Hematopoietic multipotent progenitor cell (in vitro differentiated cells): ENCODE data around the gene PAMR1. TPM values are rescaled to one million over a fixed set of nuclear protein-coding genes. Genes with fewer than 3 reads are reported as not detected.

Source experiments
- DNase-seq, 3 donors: peaks; one replicate each; pipeline ENCODE4 v3.0.0-alpha.2; 2011 to 2015; ENCODE audit warnings: low read depth in 2 of 3, low spot score in 2 of 3
- total RNA-seq: library from RNA; depleted of rRNA; stranded (reverse); fragments of >200 nt; gene quantifications from one replicate; pipeline ENCODE4 v1.2.3, GENCODE V29; 2012

Gene PAMR1
- total RNA-seq, 1 donor = not detected

GRCh38 chr11:35507688-35508087, 17.7 kb downstream of the PAMR1 start:
- no peak for DNase-seq

GRCh38 chr11:35501776-35502175, 23.6 kb downstream of the PAMR1 start:
- DNase-seq = no peak

DNA sequence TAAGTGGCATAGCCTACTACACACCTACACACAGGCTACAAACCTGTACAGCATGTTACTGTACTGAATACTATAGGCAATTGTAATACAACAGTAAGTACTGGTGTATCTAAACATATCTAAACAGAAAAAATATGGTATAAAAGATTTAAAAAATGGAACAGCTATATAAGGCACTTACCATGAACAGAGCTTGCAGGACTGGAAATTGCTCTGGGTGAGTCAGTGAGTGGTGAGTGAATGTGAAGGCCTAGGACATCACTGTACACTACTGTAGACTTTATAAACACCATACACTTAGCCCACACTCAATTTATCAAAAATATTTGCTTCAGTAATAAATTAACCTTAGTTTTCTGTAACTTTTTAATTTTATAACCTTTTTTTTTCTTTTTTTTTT, 24.7 kb downstream of the PAMR1 start:
- DNase-seq = no peak

DNA sequence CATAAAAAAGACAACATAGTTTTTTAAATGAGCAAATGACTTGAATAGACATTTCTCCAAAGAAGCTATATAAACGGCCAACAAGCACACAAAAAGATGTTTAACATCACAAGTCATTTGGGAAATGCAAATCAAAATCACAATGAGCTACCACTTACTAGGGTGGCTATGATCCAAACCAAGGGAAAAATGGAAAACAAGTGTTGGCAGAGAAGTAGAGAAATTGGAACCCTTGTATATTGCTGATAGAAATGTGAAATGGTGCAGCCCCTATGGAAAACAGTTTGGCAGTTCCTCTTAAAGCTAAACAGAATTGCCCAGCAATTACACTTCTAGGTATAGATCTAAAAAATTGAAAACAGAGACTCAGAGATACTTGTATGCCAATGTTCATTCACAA, 29.0 kb downstream of the PAMR1 start:
- no peak for DNase-seq

GRCh38 chr11:35494957-35495490, 30.4 kb downstream of the PAMR1 start:
- no peak for DNase-seq

DNA sequence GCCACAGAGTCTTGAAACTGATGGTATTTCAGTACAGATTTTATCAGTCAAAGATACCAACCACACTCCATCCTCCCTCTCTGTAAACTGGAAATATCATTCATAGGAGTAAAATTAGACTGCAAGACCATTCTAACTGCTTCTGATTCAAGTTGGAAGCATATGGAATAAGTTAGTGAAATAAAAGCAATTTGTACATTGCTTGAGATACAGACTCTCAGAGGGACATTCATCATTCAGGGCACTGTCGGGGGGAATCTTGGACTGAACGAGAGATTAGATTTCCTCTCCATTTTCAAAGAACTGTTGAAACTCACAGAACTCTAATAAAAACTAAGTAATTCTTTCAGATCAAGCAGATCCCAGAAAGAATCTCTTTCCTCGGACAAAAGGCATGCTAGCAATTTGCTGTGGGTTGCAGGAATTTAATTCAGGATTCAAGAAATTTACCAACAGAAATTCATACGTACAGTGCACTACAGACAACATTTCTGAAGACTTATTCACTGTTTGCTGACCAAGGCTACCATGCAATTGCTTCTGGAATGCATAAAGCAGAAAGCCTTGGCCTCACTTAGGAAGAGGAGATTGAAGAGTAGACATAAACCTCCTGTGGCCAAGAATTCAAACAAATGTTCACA, 34.1 kb downstream of the PAMR1 start:
- DNase-seq = no peak

DNA sequence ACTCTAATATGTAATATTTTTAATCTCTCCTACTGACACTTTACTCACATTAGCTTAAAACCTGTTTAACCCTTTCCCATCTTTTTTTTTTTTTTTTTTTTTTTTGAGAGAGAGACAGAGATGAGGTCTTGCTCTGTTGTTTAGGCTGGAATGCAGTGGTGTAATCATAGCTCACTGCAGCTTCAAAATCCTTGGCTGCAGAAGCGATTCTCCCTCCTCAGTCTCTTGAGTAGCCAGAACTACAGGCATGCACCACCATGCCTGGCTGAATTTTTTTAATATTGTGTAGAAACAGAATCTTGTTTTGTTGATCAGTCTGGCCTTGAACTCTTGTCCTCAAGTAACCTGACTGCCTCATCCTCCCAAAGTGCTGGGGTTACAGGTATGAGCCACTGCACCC, 37.3 kb downstream of the PAMR1 start:
- no peak for DNase-seq

DNA sequence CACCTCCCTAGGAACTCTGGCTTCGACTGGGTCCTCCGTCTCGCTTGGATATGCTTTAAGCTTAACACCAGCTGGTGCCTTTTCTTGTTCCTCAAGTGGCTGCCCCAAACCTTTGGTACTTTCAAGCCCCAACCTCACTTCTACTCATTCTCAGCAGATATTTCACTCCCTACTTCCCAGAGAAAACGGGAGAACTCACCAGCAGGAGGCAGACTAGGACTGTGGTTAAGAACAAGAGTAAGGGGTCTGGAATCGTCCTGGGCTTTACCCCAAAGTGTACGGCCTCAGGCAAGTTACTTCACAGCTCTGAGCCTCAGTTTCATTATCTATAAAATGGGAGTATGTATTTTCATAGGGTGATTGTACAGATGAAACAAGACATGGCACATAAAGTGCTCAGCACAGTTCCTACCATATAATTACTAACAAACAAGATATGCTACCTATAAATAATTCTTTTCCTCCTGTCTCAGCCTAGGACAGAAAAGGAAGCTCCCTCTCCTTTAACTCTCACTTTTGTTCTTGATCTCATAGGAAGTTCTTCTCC, 37.8 kb downstream of the PAMR1 start:
- peak in 2 of 3 donors; percentile 16 to 32 for DNase-seq

- no peak for DNase-seq
Measured at GRCh38 chr11:35486934-35487333, 38.5 kb downstream of the PAMR1 start.

DNA sequence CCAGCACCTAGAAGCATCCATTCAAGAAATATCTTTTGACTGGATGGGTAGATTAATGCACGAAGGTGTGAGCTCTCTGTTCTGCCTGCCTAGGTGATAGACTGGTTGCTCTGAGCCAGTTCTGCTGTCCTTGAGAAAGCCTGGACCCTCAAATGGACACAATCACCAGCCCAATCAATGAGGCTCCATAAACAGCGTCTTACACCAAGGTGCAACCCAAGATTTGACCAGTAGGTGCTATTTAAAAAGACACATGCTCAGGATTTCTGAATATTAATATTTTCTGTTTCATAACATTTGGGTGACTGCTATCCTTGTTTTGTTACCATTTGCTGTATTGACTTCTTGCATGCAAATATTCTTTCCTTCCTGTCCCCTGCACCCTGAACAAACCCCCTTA, 39.0 kb downstream of the PAMR1 start:
- DNase-seq = no peak

GRCh38 chr11:35485656-35486322, 39.6 kb downstream of the PAMR1 start:
- DNase-seq = peak; percentile 33 to 79 (median 54)

GRCh38 chr11:35484435-35484834, 41.0 kb downstream of the PAMR1 start:
- DNase-seq = no peak

GRCh38 chr11:35483131-35483820, 42.1 kb downstream of the PAMR1 start:
- no peak for DNase-seq

DNA sequence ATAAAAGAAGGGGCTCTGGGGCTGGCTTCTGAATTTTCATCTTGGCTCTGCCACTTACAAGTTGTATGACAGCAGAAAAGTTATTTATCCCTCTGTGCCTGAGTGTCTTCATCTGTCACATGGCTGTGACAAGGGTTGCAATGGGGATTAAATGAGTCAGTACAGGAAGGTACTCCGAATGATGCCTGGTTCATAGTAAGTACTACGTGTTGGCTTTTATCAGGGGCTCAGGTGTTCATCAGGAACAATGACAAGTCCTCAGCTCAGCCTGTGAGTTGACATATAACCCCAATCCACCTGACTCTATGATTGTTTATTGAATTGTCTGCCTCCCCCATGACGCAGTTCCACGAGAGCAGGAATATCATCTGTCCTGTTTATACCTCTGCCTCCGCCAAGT, 45.7 kb downstream of the PAMR1 start:
- no peak for DNase-seq

DNA sequence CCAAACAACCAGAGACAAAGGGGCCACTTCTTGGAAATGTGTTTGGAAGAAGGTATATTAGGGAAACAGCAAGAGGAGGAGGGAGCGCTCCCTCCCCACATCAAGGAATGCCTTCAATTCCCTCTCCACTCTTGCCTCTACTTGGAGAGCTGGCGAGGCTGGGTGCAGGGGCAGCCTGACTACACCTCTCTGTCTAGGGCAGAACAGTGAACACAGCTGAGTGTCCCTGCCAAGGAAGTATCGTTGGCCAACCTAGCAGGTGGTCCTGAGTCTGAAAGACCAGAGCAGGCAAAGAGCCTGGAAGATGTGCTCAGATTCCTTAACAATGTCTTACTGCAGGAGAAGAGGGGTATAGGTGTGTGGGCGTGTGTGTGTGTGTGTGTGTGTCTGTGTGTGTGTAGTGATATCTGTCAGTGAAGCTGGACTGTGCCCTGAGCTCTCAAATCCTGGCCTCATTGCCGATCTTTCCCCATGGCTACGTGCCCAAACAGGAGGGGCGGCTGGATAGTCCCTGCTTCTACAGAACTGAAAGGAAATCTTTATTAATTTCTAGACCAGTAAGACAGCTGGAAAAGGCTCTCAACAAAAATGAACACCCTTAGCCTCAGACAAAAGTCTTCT, 46.8 kb downstream of the PAMR1 start:
- DNase-seq = no peak

DNA sequence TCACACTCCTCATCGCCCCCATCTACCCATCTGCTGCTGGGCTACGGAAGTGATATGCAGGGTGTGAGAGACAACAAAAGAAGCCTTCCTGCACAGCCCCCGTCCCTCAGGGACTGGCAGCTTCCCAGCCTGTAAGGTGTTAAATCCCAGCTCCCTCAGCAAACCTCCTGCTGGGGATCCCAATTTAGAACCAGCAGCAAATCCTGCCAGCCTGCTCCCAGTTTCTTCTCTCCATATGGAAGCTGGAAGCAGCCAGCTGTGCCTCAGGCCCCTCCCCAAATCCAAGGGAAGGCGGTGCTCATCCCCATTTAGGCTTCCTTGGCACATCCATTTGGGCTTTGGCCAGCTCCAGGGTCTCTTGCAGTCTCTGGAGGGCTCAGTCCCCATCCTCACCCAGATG, 47.5 kb downstream of the PAMR1 start:
- no peak for DNase-seq

DNA sequence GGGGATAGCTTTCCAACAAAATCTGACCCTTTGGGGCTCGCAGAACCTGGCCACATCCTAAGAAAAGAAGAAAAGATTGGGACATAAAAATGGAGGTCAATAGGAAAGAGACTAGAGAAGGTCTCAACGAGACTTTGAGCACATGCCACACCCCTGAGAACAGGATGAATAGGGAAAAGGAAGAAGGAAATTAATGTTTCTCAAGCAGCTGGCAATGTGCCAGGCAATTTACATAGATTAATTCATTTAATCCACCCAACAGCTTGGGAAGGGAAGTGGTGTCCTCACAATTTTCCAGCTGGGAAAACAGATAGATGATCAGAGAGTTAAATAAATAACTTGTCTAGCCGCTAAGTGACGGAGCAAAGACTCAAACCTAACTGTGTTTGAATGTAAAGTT, 50.7 kb downstream of the PAMR1 start:
- no peak for DNase-seq

DNA sequence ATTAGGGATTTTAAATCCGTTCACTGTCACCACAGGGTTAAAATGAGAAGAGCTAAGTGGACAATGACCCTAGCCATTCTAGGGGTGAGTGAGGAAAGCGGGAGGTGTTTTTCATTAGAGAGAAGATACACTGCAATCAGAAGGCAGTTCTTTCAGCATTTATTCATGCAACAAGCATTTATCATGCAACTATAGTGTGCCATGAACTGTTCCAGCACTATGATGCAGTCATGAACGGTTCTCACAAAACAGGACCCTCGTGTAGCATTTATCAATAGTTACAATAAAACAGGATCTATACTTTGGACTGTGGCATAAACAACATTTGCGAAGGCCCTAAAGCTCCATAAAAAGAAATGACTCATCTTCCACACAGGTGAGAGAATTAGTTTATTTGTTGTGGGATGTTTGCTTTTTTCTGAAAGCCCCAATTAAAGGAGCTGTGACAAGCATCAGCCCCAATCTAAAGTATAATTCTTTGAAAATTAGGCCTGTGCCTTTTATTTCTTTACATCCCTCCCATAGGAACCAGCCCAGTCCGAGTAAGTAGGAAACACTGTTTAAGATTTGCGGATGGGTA, 51.5 kb downstream of the PAMR1 start:
- no peak for DNase-seq

- DNase-seq = no peak
Measured at GRCh38 chr11:35470616-35471015, 54.8 kb downstream of the PAMR1 start.

DNA sequence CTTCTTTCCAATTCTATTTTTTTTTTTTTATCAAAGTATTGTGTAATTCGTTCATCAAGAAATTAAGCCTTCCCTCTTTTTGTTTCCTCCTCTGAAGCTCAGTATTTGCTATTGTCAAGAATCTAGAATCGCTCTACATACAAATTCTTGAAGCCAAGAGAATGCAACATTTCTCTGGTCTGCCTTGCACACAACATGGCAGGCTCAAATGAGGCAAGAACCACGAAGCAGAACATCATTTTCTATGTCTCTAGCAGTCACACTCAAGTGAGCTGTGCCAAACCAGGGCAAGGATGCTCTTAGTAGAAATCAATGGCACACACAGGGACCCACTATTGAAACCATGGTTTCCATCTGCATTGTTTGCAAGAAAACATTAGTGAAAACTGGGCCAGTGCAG, 59.4 kb downstream of the PAMR1 start:
- DNase-seq = no peak

GRCh38 chr11:35464308-35464707, 61.1 kb downstream of the PAMR1 start:
- DNase-seq = no peak
